HG02610 (cell line): ENCODE data around the gene MUC5AC.

Experiments used
- ATAC-seq: cut with Tn5 transposase; IDR thresholded peaks from one replicate; pipeline ENCODE4 v1.9.1; 2021; ENCODE audit warnings: mild to moderate bottlenecking, moderate library complexity; ENCODE audit not compliant: unreplicated experiment

Gene MUC5AC

GRCh38 chr11:1224111-1224490 is 66.3 kb downstream of the MUC5AC start:
- ATAC-seq, result no peak

DNA sequence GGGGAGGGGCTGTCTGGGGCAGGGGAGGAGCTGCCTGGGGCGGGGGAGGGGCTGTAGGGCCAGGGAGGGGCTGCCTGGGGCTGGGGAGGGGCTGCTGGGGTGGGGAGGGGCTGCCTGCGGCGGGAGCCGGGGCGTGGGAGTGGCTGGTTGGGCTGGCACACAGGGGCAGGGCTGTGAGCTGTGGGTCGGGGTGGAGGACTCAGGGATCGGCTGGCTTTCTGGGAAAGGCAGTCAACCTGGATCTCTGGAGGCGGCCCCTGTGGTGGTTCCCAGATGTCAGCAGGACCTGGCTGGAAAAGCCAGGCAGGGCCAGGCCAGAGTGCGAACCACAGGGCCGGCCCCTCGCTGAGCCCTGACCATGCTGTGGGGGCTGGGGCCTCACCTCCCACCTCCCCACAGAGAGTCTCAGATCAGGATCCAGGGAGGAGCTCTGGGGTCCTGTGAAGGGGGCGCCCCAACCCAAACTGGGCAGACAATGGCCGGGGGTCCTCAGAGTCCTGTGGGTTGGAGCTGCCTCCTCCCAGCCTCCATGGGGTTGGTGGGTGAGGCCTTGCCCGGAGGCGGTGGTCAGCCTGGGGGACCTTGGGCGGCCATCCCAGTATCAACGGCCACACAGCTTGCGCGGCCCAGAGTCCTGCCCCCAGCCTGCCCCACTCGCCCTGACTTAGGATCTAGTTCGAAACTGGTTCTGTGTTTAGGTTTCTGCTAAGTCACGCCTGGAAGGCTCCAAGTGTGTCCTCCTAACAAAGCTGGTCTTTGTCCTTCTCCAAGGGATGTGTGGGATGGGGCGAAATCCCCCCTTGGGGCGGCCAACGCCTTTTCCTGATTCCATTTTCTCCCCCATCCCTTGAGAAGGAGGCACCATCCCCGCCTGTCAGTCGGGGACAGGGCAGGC is 67.0 kb downstream of the MUC5AC start:
- ATAC-seq, result no peak

- no peak for ATAC-seq
Observed at GRCh38 chr11:1225386-1226225, 67.9 kb downstream of the MUC5AC start.

DNA sequence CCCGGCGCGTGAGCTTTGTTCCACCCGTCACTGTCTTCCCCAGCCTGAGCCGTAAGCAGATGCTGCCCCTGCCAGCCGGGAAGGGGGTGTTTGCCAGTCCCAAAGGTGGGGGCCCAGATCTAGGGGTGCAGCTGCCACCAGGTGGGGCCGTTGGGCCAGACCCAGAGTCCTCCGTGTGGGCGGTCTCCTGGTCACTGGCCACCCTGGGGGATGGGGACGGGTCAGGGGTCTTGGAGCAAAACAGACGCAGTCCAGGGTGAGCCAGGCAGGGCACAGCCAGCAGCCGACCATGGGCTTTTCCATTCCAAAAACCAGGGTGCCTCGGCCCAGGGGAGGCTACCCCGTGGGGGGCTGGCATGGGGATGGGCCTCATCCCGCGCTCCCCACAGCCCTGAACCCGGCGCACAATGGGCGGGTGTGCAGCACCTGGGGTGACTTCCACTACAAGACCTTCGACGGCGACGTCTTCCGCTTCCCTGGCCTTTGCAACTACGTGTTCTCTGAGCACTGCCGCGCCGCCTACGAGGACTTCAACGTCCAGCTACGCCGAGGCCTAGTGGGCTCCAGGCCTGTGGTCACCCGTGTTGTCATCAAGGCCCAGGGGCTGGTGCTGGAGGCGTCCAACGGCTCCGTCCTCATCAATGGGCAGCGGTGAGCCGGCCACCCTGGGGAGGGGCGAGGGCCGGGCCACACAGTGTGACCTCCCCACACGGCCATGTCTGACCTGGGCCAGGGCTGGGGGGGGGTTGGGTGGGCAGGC is 68.7 kb downstream of the MUC5AC start:
- ATAC-seq, result no peak

DNA sequence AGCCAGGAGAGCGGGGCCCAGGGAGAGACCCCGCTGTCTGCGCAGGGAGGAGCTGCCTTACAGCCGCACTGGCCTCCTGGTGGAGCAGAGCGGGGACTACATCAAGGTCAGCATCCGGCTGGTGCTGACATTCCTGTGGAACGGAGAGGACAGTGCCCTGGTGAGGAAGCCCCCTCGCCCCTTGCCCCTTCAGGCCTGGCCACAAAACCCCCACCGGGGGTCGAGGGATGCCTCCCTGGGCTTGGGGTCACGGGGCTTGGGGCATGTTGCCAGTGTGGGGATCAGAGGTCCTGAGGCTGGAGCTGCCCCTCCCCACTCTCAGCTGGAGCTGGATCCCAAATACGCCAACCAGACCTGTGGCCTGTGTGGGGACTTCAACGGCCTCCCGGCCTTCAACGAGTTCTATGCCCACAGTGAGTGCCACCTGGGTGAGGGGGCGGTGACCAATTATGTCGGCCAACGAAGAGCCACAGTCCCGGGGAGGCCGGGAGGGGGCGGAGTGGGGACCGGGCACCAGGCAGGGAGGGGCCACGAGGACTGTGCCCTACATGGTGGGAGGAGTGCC is 69.3 kb downstream of the MUC5AC start:
- no peak for ATAC-seq

- ATAC-seq, result no peak
Observed at GRCh38 chr11:1227551-1228100, 69.9 kb downstream of the MUC5AC start.

GRCh38 chr11:1228101-1228821 is 70.5 kb downstream of the MUC5AC start:
- no peak for ATAC-seq

DNA sequence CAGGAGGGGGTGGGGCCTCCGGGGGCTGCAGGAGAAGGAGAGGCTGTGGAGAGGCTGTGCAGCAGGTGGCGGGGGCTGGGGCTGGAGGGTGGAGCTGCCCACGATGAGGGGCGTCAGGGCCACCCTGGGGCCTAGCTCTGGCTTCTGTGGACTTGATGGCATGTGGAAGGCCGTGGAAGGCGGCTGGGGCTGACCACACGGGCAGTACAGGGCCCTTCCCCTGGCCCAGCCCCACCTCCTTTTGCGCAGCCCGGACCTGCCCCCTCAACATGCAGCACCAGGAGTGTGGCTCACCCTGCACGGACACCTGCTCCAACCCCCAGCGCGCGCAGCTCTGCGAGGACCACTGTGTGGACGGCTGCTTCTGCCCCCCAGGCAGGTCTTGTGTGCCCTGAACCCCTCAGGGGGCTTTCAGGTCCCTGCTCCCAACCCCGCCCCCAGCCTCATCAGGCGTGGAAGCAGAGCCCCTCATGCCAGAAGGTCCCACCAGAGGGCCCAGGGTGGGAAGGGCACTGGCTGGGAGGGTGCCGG is 71.2 kb downstream of the MUC5AC start:
- ATAC-seq, result no peak

GRCh38 chr11:1229471-1230120 is 71.8 kb downstream of the MUC5AC start:
- ATAC-seq, result no peak

DNA sequence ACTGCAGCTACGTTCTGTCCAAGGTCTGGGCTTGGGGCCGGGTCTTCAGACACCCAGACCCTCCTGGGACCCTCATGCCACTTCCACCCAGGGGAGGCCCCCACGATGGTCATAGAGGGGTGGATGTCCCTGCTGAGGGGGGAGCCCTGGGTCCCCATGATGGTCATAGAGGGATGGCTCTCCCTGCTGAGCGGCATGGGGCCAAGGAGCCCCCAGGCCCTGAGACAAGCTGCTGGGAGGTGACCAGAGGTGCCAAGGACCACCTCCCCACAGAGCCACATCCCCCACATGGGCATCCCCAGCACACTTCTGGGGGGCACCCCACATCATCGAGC is 72.3 kb downstream of the MUC5AC start:
- no peak for ATAC-seq

GRCh38 chr11:1230456-1231395 is 73.0 kb downstream of the MUC5AC start:
- ATAC-seq, result no peak

DNA sequence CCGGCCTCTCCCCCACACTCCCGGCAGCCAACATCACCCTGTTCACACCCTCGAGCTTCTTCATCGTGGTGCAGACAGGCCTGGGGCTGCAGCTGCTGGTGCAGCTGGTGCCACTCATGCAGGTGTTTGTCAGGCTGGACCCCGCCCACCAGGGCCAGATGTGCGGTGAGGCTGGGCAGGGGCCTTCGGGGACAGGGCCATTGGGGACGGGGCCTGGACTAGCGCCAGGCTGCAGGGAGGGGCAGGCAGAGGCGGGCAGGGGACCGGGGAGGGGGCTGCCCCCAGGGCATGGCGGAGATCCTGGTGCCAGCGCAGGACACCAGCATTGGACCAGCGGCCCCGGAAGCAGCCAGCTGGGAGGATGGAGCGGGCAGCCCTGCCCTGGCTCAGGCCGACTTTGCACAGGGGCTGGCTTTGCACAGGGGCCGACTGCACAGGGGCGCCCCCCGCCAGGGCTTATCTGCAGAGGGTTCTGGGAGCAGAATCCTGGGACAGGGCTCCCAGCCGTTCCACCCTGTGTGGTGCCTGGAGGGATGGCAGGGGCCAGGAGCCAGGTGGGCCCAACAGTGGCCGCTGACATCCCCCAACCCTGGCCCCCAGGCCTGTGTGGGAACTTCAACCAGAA is 73.8 kb downstream of the MUC5AC start:
- ATAC-seq, result no peak

DNA sequence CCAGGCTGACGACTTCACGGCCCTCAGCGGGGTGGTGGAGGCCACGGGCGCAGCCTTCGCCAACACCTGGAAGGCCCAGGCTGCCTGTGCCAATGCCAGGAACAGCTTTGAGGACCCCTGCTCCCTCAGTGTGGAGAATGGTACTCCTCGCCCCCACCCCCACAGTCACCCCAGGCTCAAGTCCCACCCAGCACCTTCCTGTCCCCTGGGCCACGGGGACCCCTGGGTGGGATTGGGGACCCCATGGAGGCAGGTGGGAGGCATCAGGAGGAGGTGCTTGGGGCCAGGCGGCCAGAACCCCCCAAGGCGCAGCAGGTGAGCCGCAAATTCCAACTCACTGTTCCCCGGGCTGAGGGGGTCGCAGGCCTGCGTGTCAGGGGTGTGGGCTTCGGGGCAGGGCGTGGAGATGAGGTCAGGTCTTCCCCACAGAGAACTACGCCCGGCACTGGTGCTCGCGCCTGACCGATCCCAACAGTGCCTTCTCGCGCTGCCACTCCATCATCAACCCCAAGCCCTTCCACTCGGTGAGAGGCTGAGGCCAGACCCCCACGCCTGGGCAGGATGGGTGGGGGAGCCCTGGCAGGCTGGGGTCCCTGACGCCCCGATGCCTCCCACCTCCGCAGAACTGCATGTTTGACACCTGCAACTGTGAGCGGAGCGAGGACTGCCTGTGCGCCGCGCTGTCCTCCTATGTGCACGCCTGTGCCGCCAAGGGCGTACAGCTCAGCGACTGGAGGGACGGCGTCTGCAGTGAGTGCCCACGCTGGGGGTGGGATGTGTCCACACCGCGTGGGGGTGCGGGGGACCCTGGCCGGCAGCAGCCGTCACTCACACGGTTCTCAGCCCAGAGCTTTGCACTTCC is 74.5 kb downstream of the MUC5AC start:
- ATAC-seq, result no peak

DNA sequence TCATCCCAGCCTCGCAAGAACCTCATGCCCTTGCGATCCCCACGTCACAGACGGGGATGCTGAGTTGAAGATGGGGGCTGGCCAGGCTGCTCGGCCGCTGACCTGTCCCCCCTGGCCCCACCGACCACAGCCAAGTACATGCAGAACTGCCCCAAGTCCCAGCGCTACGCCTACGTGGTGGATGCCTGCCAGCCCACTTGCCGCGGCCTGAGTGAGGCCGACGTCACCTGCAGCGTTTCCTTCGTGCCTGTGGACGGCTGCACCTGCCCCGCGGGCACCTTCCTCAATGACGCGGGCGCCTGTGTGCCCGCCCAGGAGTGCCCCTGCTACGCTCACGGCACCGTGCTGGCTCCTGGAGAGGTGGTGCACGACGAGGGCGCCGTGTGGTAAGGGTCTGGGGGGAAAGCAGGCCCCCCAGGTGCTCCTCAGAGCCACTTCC is 75.1 kb downstream of the MUC5AC start:
- ATAC-seq, result no peak

DNA sequence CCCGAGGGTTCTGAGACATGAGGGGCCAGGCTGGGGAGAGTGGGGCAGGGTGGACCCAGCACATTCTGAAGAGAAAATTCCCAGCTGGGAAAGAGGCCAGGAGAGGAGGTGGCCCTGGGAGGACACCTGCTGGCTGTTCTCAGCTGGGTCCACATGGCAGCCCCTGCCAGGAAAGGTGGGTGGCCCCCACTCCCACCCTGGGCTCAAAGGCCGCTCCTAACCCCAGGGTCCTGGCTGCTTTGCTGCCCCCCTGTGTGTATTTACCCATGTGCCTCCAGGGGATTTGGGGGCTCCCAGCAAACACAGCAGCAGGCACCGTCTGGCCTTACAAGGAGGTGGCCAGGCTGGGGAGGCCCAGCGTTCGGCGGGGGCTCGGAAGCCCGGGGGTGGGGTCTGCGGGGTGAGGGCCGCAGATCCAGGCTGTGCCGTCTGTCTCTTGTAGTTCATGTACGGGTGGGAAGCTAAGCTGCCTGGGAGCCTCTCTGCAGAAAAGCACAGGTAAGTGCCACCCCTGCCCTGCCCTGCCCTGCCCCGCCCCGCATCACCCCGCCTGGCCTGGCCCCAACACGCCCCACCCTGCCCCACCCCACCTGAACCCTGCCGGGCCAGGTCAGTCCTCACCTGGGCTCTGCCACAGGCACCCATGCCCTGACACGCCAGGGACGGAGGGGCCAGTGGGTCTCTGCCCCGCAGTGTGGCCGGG is 75.7 kb downstream of the MUC5AC start:
- no peak for ATAC-seq

DNA sequence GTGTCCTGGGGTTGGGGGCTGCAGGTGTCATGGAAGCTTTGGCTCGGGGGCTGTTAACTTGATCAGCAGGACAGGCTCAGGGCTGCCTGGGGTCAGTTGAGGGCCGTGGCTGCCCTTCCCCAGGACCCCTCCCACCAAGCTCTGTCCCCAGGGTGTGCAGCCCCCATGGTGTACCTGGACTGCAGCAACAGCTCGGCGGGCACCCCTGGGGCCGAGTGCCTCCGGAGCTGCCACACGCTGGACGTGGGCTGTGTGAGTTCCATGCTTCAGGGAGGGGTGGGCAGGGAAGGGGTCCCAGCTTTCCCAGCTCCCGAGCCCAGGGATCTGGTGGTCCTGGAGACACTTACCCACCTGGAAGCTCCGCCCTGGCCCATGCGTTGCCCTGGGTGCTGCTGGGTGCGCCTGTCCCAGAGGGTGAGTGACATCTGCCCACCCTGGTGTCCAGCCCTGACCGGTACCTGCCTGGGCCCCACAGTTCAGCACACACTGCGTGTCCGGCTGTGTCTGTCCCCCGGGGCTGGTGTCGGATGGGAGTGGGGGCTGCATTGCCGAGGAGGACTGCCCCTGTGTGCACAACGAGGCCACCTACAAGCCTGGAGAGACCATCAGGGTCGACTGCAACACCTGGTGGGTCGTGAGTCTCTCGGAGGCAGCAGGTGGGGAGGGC is 76.4 kb downstream of the MUC5AC start:
- ATAC-seq, result no peak
